HG02840 (cell line): ENCODE measurements around the gene PAK4.

Experiments
- ATAC-seq: cut with Tn5 transposase; IDR thresholded peaks from one replicate; pipeline ENCODE4 v1.9.1; 2021; ENCODE audit warnings: mild to moderate bottlenecking, moderate library complexity, moderate number of reproducible peaks; ENCODE audit not compliant: unreplicated experiment, low FRiP score

PAK4 gene

DNA sequence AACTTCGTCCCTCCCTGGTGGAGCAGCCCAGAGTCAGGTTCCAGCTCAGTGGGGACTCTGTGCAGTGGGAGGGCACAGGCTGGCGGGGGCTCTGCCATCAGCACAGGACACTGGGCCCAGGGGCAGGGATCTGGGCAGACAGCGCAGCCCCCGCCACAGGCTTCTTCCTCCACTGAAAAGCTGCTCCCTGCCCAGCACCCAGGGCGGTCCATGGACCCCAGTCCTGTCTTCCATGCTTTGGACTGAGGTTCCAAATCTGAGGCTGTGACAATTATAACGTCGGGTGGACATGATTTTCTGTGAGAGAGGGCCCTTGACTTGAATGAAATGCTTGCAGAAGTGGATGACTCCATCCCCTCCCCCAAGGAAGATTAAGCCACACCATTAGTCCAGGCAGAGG, 50.0 kb downstream of the PAK4 start:
- ATAC-seq, result no peak

DNA sequence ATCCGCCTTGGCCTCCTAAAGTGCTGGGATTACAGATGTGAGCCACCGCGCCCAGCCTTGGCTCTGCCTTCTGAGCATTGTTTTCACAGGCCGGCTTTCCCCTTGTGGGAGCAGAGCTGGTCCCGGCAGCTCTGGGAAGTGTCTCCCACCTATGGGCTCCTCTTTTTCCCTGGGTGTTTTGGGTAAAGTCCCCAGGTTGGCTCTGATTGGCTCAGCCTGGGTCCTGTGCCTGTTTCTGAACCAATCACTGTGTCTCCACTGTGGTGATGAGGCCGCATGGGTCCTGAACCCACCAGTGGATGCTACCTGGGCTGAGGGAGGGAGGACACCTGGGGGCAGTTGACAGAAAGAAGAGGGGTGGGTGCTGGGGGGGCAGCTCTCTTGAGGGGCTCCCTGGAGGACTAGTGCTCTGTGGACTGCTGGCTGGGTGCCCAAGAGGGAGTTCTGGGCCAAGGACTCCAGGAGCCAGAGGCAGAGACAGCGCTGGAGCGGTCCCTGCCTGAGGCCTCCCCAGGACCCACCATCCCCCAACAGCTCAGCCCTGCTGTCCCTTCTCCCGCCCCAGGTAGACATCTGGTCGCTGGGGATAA, 51.6 kb downstream of the PAK4 start:
- ATAC-seq, result no peak

DNA sequence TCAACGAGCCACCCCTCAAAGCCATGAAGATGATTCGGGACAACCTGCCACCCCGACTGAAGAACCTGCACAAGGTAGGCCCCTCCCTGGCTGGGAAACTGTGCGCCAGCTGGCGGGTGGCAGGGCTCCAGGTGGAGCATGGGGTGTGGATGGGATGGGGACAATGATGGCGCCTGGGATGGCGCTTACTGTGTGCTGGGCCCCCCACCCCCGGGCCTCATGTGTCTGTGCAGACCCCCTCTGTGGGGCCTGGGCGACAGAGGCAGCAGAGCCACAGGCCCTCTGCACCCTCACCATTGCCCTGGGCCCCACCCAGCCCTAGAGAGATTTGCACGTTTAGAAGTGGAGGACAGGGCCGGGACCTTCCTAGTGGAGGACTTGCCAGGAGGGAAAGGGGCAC, 52.1 kb downstream of the PAK4 start:
- no peak for ATAC-seq

DNA sequence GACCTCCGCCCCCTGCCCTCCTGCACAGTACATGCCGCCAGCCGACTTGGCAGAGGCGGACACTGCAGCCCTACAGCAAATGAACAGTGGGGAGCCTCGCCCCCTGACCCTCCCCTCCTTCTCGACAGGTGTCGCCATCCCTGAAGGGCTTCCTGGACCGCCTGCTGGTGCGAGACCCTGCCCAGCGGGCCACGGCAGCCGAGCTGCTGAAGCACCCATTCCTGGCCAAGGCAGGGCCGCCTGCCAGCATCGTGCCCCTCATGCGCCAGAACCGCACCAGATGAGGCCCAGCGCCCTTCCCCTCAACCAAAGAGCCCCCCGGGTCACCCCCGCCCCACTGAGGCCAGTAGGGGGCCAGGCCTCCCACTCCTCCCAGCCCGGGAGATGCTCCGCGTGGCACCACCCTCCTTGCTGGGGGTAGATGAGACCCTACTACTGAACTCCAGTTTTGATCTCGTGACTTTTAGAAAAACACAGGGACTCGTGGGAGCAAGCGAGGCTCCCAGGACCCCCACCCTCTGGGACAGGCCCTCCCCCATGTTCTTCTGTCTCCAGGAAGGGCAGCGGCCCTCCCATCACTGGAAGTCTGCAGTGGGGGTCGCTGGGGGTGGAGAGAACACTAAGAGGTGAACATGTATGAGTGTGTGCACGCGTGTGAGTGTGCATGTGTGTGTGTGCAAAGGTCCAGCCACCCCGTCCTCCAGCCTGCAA, 52.9 kb downstream of the PAK4 start:
- no peak for ATAC-seq

DNA sequence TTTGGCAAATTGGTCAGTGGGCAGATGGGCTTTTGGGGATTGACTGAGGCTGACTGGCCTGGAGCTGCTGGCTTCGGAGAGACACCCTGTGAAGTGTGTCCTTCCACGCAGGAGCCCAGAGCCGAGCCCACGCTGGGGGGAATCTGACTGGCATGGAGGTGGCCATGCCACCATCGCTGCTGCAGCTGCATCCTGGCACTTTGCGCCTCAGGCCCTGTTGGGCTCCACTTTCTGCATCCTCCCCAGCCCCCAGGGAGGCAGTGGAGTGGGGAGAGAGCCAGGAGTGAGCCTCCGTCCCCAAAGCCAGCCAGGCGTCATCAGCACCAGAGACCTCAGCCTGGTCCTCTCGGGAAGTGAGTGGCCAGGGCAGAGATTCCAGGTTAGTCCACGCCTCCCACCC, 54.2 kb downstream of the PAK4 start:
- ATAC-seq, result no peak

DNA sequence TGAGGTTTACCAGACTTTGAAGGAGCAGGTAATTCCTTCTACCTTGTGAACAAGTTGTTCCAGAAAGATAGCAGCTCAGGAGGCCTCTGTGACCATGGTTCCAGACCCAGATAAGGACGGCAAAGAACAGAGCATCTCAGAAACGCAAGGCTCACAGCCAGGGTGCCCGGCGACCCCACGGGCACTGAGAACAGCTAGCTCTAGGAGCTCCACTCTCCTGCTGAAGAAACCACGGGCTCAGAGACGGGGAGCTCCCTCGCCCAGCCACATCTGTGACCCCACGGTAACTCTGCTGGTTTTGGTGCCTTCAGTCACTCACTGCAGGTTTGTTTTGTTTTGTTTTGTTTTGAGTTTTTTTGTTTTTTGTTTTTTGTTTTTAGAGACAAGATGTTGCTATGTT, 55.2 kb downstream of the PAK4 start:
- ATAC-seq, result no peak

DNA sequence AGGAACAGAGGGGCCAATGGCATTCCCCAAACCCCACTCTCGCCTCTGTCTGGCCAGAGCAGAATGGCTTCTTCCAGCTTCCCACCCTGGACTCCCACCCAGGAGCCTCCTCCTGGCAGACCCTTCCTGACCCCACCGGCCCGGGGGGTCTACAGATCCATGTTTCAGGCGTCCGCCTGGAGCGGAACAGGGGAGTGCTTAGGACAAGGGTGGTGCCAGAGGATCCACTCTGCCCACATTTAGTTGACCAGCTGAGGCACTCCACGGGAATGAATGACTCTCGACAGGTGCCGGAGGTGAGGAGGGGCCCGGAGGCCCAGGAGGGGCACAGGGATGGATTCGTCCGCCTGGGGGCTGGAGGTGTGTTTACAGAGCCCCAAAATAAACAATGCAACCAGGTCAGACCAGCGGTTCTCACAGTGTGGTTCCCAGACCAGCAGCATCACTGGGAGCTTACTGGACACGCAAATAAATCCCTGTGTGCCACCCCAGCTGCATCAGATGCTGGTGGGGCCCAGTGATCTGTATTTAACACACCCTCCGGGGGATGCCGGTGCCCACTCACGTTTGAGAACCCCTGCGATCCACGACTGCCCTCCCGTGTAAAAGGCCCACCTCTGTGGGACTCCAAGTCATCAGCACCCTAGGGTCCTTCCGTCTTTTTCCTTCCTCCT, 56.1 kb downstream of the PAK4 start:
- no peak for ATAC-seq

DNA sequence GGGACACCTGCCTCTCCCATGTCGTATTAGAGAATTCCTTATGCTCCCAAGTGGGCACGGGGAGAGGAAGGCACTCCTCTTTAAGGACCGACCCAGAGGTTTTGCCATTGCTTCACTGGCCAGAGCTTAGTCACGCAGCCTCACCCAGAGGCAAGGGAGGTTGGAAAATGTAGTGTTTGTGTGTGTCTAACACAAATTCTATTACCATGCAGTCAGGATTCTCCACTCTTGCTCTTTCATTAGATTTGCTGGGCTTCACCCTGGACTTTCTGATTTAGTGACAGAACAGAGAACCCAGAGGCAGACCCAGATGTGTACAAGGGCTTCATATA, 56.6 kb downstream of the PAK4 start:
- no peak for ATAC-seq

DNA sequence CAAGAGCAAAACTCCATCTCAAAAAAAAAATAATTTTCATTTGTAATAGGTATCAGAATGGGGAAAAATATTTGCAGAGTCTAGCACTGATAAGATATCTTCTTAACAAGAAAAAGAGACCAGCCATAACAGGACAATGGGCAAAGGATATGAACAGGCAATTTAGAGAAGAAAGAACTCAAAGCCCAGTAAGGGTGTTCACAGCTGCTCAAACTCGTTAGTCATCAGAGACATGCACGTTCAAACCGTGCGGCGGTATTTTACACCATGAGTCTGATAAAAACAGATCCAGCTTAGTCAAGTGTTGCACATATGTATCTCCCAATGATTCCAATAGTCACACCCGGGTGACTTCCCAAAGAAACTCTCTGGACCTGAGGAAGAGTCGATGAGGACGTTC, 57.5 kb downstream of the PAK4 start:
- no peak for ATAC-seq

DNA sequence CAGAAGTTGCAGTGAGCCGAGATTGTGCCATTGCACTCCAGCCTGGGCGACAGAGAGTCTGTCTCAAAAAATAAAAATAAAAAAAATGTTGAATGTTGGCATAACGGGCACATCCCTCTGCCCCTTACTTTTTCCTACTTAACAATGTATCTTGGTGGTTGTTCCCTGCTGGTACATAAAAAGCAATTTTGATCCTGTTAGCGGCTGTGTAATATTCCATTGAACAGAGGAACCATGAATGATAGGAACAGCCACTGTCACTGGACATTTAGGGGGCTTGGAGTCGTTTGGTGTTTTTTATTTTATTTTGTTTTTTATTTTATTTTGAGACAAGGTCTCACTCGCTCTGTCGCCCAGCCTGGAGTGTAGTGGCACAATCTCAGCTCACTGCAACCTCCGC, 60.8 kb downstream of the PAK4 start:
- no peak for ATAC-seq

DNA sequence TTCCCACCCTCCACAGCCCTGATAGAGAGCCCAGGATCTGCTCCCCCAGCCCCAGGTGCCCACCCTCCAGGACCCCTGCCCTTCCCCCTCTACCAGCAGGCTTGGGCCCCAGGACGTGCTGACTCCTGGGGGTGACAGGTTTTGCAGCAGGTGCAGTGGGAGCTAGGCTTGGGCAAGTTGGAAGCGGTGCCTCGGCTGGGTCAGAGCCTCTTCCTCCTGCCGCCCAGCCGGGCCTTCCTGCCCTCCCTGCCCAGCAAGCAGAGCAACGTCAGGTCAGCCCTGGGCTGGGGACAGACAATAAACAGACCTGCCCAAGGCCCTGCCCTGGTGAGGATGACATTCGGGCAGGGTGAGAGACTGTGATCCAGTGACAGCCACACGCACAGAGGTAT, 62.0 kb downstream of the PAK4 start:
- no peak for ATAC-seq

DNA sequence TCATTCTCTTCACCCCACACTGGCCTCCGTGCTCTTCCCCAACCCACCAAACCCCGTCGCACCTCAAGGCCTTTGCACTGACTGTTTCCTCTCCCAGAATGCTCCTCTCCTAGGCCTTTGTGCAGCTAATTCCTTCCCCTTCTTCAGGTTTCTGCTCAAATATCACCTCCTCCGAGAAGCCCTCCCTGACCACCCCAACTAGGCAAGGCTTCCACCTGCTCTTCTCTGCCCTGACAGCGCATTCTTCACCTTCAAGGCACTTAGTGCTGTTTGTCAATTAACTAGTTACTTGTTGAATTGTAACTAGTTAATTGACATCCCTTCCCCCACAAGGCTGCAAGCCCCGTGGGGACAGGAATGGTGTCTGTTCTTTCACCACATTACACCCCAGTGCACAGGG, 63.4 kb downstream of the PAK4 start:
- no peak for ATAC-seq

DNA sequence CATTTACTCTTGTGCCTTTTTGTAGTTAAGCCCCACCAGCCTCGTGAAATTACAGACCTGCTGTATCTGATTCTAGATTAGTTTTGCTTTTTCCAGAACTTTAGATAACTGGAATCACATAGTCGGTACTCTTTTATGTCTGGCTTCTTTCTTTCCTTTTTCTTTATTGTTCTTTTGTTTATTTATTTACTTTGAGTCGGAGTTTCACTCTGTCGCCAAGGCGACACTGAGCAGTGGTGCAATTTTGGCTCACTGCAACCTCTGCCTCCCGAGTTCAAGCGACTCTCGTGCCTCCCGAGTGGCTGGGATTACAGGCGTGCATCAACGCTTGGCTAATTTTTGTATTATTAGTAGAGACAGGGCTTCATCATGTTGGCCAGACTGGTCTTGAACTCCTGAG, 65.2 kb downstream of the PAK4 start:
- no peak for ATAC-seq

DNA sequence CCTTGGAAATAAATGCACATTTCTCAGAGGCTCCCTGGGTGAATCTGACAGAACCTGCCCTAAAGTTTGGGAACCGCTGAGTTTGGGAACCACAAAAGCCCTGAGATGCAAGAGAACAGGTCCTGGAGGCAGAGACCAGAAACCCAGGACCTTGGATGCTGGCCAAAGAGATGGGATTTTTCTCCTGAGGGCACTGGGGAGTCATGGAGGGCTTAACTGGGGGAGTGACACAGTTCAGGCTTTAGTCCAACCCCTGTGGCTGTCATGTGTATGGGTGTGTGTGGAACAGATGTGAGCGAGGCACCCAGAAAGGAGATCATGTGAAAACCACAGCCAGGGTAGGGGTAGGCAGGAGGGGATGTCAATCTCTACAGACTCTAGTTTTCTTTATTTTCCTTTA, 67.3 kb downstream of the PAK4 start:
- no peak for ATAC-seq

DNA sequence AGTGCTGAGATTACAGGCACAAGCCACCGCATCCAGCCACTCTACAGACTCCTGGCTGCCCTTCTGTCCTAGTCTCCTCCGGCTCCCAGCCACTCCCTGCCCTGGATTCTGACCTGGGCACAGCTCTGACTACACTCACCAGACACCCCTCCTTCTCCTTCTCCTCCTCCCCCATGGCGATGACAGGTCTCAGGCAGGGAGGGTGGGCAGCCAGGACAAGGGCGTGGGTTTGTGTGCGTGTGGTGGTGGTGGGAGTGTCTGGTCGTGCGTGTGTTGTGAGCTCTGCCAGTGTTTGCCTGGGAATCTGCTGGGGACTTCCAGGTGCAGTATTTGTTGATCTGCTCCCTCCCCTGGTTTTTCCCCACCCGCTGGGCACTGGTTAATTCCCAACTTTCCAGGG, 68.2 kb downstream of the PAK4 start:
- ATAC-seq, result no peak

DNA sequence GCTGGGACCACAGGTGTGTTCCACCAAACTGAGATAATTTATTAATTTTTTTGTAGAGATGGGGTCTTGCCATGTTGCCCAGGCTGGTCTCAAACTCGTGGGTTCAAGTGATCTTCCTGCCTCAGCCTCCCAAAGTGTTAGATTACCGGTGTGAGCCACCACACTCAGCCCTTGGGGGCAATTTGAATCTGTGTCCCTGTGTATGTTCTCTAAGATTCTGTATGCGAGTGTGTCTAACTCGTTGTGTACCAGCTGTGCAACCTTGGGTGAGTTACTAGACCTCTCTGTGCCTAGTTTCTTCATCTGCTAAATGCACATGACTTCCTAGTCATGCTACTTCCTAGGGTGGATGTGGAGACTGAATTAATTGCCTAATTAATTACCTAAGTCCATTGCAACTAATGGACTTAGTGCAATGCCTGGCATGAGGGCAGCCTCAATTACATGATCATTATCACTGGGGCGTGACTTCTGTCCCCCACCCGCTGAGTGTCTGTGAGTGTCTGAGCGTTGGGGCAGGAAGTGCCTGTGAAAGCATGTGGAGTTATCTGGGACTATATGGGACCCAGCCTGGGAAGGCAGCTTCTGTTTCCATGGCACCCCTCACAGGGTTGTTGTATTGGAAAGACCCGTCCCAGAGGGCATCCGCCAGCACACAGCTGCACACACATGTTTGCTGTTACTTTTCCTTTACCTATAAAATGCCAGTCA, 69.4 kb downstream of the PAK4 start:
- no peak for ATAC-seq

DNA sequence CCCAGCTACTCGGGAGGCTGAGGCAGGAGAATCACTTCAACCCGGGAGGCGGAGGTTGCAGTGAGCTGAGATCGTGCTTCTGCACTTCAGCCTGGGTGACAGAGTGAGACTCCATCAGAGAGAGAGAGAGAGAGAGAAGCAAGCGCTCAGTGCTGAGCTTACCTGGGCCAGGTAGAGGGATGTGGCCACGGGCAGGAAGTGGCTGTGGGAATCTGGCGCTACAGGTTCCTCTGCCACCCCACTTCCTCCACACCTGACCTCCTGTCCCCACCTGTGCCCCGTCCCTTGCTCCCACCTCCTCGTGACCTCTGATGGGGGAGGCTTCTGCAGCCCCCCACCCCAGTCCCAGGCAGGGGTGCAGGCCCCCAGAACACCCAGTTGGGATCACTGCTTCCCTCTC, 70.2 kb downstream of the PAK4 start:
- no peak for ATAC-seq

DNA sequence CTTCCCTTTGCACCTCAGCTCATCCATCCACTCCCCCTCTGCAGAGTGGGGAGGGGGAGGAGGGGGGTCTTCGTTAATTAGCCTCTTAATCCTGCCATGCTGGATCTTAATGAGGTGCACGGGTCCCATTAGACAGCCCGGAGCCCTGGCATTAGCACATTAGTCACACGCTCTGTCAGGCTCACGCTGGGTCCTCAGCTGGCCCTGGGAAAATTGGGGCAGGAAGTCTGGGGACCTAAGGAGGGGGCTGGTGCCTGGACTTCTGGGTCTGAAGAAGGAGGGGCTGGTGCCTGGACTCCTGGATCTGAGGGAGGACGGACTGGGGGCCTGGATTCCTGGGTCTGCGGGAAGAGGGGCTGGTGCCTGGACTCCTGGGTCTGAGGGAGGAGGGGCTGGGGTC, 70.7 kb downstream of the PAK4 start:
- no peak for ATAC-seq

DNA sequence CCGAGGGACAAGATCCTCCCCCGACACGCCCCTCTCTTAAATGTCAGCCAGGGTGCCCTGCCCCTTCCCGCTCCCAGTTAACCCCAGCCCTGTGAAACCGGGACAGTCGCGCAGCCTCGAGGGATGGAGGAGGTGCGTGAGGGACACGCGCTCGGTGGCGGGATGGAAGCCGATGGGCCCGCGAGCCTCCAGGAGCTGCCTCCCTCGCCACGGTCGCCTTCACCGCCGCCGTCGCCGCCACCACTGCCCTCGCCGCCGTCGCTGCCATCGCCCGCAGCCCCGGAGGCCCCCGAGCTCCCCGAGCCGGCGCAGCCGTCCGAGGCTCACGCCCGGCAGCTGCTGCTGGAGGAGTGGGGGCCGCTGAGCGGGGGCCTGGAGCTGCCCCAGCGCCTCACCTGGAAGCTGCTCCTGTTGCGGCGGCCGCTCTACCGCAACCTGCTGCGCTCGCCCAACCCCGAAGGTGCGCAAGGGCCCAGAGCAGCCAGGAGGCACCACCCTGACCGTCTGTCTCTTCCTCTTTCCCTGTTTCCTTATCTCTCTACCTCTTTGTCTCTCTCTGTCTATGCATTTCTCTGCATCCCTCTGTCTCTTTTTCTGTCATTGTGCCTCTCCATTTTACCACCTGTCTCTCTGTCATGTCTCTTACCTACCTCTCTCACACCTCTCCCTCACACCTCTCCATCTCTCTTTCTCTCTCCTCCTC, 71.4 kb downstream of the PAK4 start, which contains the start of gene NCCRP1:
Gene NCCRP1, plus strand, starts transcription at position 105 of the 703 bp plus-strand sequence. Its CDS starts 19 bp downstream, at position 124.
- ATAC-seq, result no peak

DNA sequence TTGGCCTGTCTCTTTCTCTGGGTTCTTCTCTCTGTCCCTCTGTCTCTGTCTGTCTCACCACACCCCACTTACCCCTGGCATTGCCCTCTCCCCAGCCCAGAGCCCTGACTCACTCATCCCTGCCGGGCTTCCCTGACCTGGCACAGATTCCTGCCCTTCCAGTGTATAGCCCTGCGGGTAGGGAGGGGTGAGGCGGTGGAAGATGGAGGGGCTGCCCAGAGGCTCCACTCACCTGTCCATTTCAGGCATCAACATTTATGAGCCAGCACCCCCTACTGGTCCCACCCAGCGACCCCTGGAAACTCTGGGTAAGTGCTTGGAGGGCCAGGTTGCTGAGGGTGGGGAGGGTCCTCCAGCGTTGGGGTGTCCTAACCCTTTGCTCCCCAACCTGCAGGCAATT, 72.2 kb downstream of the PAK4 start:
- no peak for ATAC-seq

DNA sequence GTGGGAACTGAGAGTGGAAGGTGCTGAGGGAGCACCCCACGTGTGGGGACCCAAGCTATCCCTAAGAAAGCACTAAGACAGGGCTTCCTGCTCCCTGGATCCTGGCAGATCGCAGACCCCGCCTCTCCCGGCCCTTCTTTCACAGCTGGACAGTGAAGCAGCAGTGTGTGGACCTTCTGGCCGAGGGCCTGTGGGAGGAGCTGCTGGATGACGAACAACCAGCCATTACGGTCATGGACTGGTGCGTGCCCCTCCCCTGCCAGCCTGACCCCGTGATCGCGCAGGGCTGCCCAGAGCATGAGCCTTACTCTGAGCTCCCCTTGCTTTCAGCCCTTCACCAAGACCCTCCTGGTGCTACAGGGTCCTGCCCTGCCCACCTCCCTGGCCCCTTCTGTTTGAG, 73.4 kb downstream of the PAK4 start:
- ATAC-seq, result no peak
